SK-N-MC (cell line): Measurements from ENCODE around the gene CLDN4.

ENCODE experiments used
- DNase-seq: peaks from one replicate; pipeline ENCODE4 v3.0.0-alpha.2; 2011; ENCODE audit warnings: low read depth, low spot score
- H3K27ac ChIP-seq: fragments of 200-600 bp; sonication (generic); 2 replicates; pipeline ENCODE4 v1.5.1; 2016; ENCODE audit warnings: mixed run types
- H3K36me3 ChIP-seq: fragments of 200-600 bp; sonication (generic); 2 replicates; pipeline ENCODE4 v1.6.1; 2017; ENCODE audit warnings: antibody characterized with exemption, low read length, mixed read lengths; ENCODE audit not compliant: insufficient read depth
- H3K4me3 ChIP-seq: fragments of 200-600 bp; sonication (generic); 2 replicates; pipeline ENCODE4 v1.5.1; 2016
- H3K9ac ChIP-seq: fragments of 200-600 bp; sonication (generic); 2 replicates; pipeline ENCODE4 v1.8.0; 2017; ENCODE audit warnings: mixed run types, mixed read lengths; ENCODE audit not compliant: insufficient read length
- H3K9me3 ChIP-seq: fragments of 200-600 bp; sonication (generic); 2 replicates; pipeline ENCODE4 v1.6.1; 2017; ENCODE audit warnings: low read depth, mild to moderate bottlenecking, antibody characterized with exemption, low read length, moderate library complexity, mixed read lengths
- EZH2 ChIP-seq: fragments of 200-600 bp; sonication (generic); IDR thresholded peaks from one replicate; pipeline ENCODE4 v1.6.1; 2017; ENCODE audit warnings: antibody characterized with exemption
- FOXP2 ChIP-seq: optimal IDR thresholded peaks from 2 replicates; pipeline ENCODE3; 2011; ENCODE audit warnings: mild to moderate bottlenecking, moderate library complexity; ENCODE audit not compliant: insufficient read depth; ENCODE audit errors: extremely low read length, control extremely low read depth
- POLR2AphosphoS5 ChIP-seq: IDR thresholded peaks from 2 replicates; pipeline ENCODE4 v1.6.1; 2012; ENCODE audit warnings: mild to moderate bottlenecking, low read depth, low read length, borderline replicate concordance

Gene CLDN4

GRCh38 chr7:73864981-73865711 is 34.4 kb downstream of the CLDN4 start:
- Histone ChIP-seq H3K36me3 (no peaks in the 10 kb centered on the region), H3K9ac (no peak overlapping the region), H3K27ac (no peak overlapping the region), H3K9me3 (no peaks in the 10 kb centered on the region), H3K4me3 (no peak overlapping the region)
- TF ChIP-seq EZH2: no peak
- no peak for TF ChIP-seq FOXP2
- TF ChIP-seq POLR2AphosphoS5: no peak
- no peak for DNase-seq

- TF ChIP-seq POLR2AphosphoS5 (no peak), FOXP2 (no peak), EZH2 (no peak)
- H3K27ac ChIP-seq: no peak overlapping the region
- no peaks in the 10 kb centered on the region for H3K36me3 ChIP-seq
- no peak overlapping the region for H3K9ac ChIP-seq
- H3K4me3 ChIP-seq: no peak overlapping the region
- no peaks in the 10 kb centered on the region for H3K9me3 ChIP-seq
- no peak for DNase-seq
Measured at GRCh38 chr7:73865738-73866445, 35.1 kb downstream of the CLDN4 start.

GRCh38 chr7:73866446-73866767 is 35.6 kb downstream of the CLDN4 start:
- no peak overlapping the region for H3K4me3 ChIP-seq
- H3K36me3 ChIP-seq: no peaks in the 10 kb centered on the region
- TF ChIP-seq FOXP2 (no peak), EZH2 (no peak), POLR2AphosphoS5 (no peak)
- H3K27ac ChIP-seq: no peak overlapping the region
- DNase-seq: no peak
- H3K9ac ChIP-seq: no peak overlapping the region
- no peaks in the 10 kb centered on the region for H3K9me3 ChIP-seq

- Histone ChIP-seq H3K4me3 (no peak overlapping the region), H3K27ac (no peak overlapping the region)
Measured at GRCh38 chr7:73869011-73869798, 38.4 kb downstream of the CLDN4 start.

GRCh38 chr7:73870041-73870492 is 39.3 kb downstream of the CLDN4 start:
- no peak overlapping the region for H3K4me3 ChIP-seq
- DNase-seq: no peak
- H3K9me3 ChIP-seq: no peaks in the 10 kb centered on the region
- TF ChIP-seq FOXP2 (no peak), EZH2 (no peak), POLR2AphosphoS5 (no peak)
- no peak overlapping the region for H3K27ac ChIP-seq
- no peaks in the 10 kb centered on the region for H3K36me3 ChIP-seq
- H3K9ac ChIP-seq: no peak overlapping the region

More at GRCh38 chr7:73869011-73869798, 38.4 kb downstream of the CLDN4 start:
- no peak overlapping the region for H3K9ac ChIP-seq
- H3K9me3 ChIP-seq: no peaks in the 10 kb centered on the region
- H3K36me3 ChIP-seq: no peaks in the 10 kb centered on the region
- TF ChIP-seq POLR2AphosphoS5 (no peak), FOXP2 (no peak), EZH2 (no peak)
- no peak for DNase-seq

- Histone ChIP-seq H3K9ac (no peak overlapping the region), H3K4me3 (no peak overlapping the region), H3K9me3 (no peaks in the 10 kb centered on the region), H3K36me3 (no peaks in the 10 kb centered on the region), H3K27ac (no peak overlapping the region)
- TF ChIP-seq FOXP2: no peak
- no peak for TF ChIP-seq EZH2
- no peak for TF ChIP-seq POLR2AphosphoS5
- DNase-seq: no peak
Measured at GRCh38 chr7:73871163-73872011, 40.6 kb downstream of the CLDN4 start.

GRCh38 chr7:73872056-73872908 is 41.5 kb downstream of the CLDN4 start:
- no peaks in the 10 kb centered on the region for H3K36me3 ChIP-seq
- no peak for TF ChIP-seq EZH2
- TF ChIP-seq POLR2AphosphoS5: no peak
- no peak for TF ChIP-seq FOXP2
- no peaks in the 10 kb centered on the region for H3K9me3 ChIP-seq
- DNase-seq: no peak
- H3K27ac ChIP-seq: no peak overlapping the region
- no peak overlapping the region for H3K4me3 ChIP-seq
- H3K9ac ChIP-seq: no peak overlapping the region
